ENCODE results near the gene BRWD1.
A peak's percentile ranks its signal among the peaks of the same experiment; 100 is the strongest.

Gene BRWD1

GRCh38 chr21:39313571-39314142 lies at the start of gene BRWD1:
BRWD1 (minus strand) TSS chr21:39313632; CDS start chr21:39313491, 141 bp downstream.
- peak; percentile 66 for DNase-seq (ENCODE audit: low read depth)

GRCh38 chr21:39362733-39363132 lies 49.3 kb upstream of the BRWD1 start:
- no peak for DNase-seq (ENCODE audit: low read depth)

- no peak for DNase-seq (ENCODE audit: low read depth)
These were observed 46.0 kb upstream of the BRWD1 start for GRCh38 chr21:39359382-39359781.

GRCh38 chr21:39353295-39353694 lies 39.9 kb upstream of the BRWD1 start:
- no peak for DNase-seq (ENCODE audit: low read depth)

GRCh38 chr21:39350094-39351005 lies 36.9 kb upstream of the BRWD1 start:
- no peak for DNase-seq (ENCODE audit: low read depth)

GRCh38 chr21:39349211-39350093 lies 36.0 kb upstream of the BRWD1 start:
- peak; percentile 97 for DNase-seq (ENCODE audit: low read depth)

GRCh38 chr21:39348355-39349210 lies 35.2 kb upstream of the BRWD1 start, which contains the start of gene HMGN1:
HMGN1 (minus strand) TSS chr21:39349088; CDS start chr21:39348917, 171 bp downstream.
- DNase-seq (ENCODE audit: low read depth): peak; percentile 90

- no peak for DNase-seq (ENCODE audit: low read depth)
These were observed 34.6 kb upstream of the BRWD1 start for GRCh38 chr21:39348040-39348354.

GRCh38 chr21:39347537-39347936 lies 34.1 kb upstream of the BRWD1 start:
- DNase-seq (ENCODE audit: low read depth): no peak

GRCh38 chr21:39346671-39347331 lies 33.4 kb upstream of the BRWD1 start:
- DNase-seq (ENCODE audit: low read depth): no peak

- no peak for DNase-seq (ENCODE audit: low read depth)
These were observed 32.8 kb upstream of the BRWD1 start for GRCh38 chr21:39346206-39346605.

- no peak for DNase-seq (ENCODE audit: low read depth)
These were observed 32.0 kb upstream of the BRWD1 start for GRCh38 chr21:39345440-39345839.

GRCh38 chr21:39344848-39345247 lies 31.4 kb upstream of the BRWD1 start:
- no peak for DNase-seq (ENCODE audit: low read depth)

- no peak for DNase-seq (ENCODE audit: low read depth)
These were observed 28.0 kb upstream of the BRWD1 start for GRCh38 chr21:39341249-39341923.

GRCh38 chr21:39340687-39341086 lies 27.3 kb upstream of the BRWD1 start:
- no peak for DNase-seq (ENCODE audit: low read depth)

GRCh38 chr21:39339231-39339630 lies 25.8 kb upstream of the BRWD1 start:
- no peak for DNase-seq (ENCODE audit: low read depth)

GRCh38 chr21:39336457-39337008 lies 23.1 kb upstream of the BRWD1 start:
- no peak for DNase-seq (ENCODE audit: low read depth)

GRCh38 chr21:39334611-39335010 lies 21.2 kb upstream of the BRWD1 start:
- no peak for DNase-seq (ENCODE audit: low read depth)

- DNase-seq (ENCODE audit: low read depth): no peak
These were observed 18.7 kb upstream of the BRWD1 start for GRCh38 chr21:39332175-39332574.

GRCh38 chr21:39330001-39330400 lies 16.6 kb upstream of the BRWD1 start:
- no peak for DNase-seq (ENCODE audit: low read depth)
